GM18868 (cell line): ENCODE measurements around the gene ZNF69.
A peak's percentile ranks its signal among the peaks of the same experiment; 100 is the strongest.
"Not testable (repeated sequence)": the region's sequence is repeated elsewhere in the genome, so short reads cannot be mapped to it uniquely, and the experiment has no call there.

Experiments
- ATAC-seq: cut with Tn5 transposase; IDR thresholded peaks from one replicate; pipeline ENCODE4 v1.9.1; 2021; ENCODE audit warnings: mild to moderate bottlenecking, moderate library complexity; ENCODE audit not compliant: unreplicated experiment

Gene ZNF69

GRCh38 chr19:11890634-11891033, 3.1 kb downstream of the ZNF69 start:
- no peak for ATAC-seq

DNA sequence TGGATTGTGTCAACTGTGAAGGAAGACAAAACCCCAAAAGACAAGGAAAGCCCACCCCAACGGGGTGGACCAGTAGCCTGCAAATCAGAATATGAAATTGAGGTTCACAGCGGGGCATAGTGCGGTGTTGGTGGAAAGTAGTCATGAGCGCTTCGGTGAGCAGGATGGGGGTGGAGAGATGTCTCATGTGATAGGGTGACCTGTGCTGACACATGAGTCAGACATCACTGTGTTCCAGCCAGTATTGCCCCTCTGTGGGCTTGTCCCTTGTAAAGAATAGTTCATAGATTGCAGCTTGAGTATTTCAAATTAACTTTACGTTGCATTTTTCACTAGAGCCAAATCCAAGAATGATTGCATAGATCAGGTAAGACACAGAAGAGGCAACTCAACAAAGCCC, 7.3 kb downstream of the ZNF69 start:
- no peak for ATAC-seq

- no peak for ATAC-seq
These were observed 14.6 kb downstream of the ZNF69 start for GRCh38 chr19:11902228-11902627.

- ATAC-seq: no peak
These were observed 18.3 kb downstream of the ZNF69 start for GRCh38 chr19:11905928-11906327.

DNA sequence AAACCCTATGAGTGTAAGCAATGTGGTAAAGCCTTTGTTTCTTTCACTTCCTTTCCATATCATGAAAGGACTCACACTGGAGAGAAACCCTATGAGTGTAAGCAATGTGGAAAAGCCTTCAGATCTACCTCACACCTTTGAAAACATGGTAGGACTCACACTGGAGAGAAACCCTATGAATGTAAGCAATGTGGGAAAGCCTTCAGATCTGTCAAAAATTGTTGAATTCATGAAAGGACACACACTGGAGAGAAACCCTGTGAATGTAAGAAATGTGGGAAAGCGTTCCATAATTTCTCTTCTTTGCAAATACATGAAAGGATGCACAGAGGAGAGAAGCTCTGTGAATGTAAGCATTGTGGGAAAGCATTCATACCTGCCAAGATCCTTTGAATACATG, 24.4 kb downstream of the ZNF69 start:
- not testable (repeated sequence) for ATAC-seq

DNA sequence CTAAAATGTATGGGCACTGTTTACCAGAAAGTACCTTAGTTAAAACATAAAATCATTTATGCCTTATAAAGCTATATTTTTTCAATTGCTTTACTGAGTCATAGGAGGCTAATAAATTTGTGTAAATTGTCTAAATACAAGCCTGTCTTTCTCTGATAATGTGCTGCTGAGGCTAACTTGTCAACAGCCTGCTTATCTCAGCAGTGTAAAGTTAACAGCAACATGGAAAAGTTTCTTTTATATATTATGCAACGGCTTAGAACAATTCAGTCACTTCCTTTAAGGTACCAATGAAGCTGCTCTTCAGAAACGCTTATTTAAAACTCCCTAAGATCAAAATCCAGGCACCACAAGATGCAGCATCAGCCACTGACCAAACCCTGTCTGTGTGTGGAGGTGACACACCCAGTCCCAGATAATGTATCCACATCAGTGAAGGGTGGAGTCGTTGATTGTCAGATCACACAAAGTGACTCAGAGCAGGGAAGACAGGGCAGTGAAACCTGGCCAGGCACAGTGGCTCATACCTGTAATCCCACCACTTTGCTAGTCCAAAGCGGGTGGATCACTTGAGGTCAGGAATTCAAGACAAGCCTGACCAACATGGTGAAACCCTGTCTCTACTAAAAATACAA, 27.0 kb downstream of the ZNF69 start:
- ATAC-seq: not testable (repeated sequence)

GRCh38 chr19:11921852-11922495, 34.4 kb downstream of the ZNF69 start:
- ATAC-seq: no peak

- ATAC-seq: peak; percentile 90
These were observed 37.5 kb downstream of the ZNF69 start, which contains the start of gene ZNF700 for GRCh38 chr19:11924886-11925650. Gene ZNF700 (plus strand): TSS chr19:11925107. CDS start chr19:11925211, 104 bp downstream.

- ATAC-seq: not testable (repeated sequence)
These were observed 38.1 kb downstream of the ZNF69 start for GRCh38 chr19:11925651-11926187.

- ATAC-seq: no peak
These were observed 39.6 kb downstream of the ZNF69 start for GRCh38 chr19:11927227-11927626.

GRCh38 chr19:11931051-11931450, 43.5 kb downstream of the ZNF69 start:
- ATAC-seq: no peak

DNA sequence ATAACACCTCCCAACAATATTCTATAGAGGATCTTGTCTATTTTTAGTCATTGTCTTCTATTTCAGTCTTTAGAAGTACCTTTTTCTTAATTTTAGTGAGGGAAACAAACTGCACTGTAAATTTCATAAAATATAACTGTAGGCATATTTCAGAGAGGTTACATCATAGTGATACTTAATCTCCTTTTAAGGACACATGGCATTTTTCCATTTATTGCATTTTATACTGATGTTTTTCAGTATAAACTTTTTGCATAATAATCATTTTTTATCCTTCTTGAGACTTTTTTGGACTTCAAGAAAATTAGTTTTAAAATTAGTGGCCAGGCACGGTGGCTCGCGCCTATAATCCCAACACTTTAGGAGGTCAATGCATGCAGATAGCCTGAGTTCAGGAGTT, 43.9 kb downstream of the ZNF69 start:
- ATAC-seq: no peak

- not testable (repeated sequence) for ATAC-seq
These were observed 48.2 kb downstream of the ZNF69 start for GRCh38 chr19:11935829-11936228.

DNA sequence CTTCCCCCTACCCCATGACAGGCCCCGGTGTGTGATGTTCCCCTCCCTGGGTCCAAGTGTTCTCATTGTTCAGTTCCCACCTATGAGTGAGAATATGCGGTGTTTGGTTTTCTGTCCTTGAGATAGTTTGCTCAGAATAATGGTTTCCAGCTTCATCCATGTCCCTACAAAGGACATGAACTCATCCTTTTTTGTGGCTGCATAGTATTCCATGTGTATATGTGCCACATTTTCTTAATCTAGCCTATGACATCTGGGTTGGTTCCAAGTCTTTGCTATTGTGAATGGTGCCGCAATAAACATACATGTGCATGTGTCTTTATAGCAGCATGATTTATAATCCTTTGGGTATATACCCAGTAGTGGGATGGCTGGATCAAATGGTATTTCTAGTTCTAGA, 50.8 kb downstream of the ZNF69 start:
- ATAC-seq: not testable (repeated sequence)

DNA sequence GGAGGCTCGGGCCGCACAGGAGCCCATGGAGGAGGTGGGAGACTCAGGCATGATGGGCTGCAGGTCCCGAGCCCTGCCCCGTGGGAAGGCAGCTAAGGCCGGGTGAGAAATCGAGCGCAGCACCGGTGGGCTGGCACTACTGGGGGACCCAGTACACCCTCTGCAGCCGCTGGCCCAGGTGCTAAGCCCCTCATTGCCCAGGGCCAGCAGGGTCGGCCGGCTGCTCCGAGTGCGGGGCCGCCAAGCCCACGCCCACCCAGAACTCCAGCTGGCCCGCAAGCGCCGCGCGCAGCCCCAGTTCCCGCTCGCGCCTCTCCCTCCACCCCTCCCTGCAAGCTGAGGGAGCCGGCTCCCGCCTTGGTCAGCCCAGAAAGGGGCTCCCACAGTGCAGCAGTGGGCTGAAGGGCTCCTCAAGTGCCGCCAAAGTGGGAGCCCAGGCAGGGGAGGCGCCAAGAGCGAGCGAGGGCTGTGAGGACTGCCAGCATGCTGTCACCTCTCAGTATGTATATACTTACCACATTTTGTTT, 53.8 kb downstream of the ZNF69 start:
- not testable (repeated sequence) for ATAC-seq

GRCh38 chr19:11942008-11942842, 54.6 kb downstream of the ZNF69 start:
- ATAC-seq: no peak

- no peak for ATAC-seq
These were observed 55.2 kb downstream of the ZNF69 start for GRCh38 chr19:11942843-11943108.

DNA sequence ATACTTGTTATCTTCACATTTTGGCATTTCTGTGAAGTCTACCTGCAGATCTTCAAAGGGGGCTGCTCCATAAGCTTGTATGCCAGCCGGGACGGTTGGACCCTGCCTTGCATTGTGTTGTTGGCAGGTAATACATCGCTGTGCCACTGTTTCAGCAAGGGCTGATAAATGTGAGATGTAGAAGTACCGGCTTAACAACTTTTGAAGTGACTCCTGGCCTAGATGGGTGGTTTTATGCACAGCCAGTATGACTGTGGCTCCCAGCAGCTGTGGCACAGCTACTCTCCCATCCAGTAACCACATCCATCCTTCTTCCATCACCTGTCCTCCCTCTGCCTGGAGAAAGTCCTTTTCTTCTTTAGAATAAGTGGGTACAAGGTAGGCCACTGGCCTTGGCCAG, 57.1 kb downstream of the ZNF69 start:
- ATAC-seq: no peak

DNA sequence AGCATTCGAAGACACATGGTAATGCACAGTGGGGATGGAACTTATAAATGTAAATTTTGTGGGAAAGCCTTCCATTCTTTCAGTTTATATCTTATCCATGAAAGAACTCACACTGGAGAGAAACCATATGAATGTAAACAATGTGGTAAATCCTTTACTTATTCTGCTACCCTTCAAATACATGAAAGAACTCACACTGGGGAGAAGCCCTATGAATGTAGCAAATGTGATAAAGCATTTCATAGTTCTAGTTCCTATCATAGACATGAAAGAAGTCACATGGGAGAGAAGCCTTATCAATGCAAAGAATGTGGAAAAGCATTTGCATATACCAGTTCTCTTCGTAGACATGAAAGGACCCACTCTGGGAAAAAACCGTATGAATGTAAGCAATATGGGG, 61.1 kb downstream of the ZNF69 start:
- ATAC-seq: no peak

DNA sequence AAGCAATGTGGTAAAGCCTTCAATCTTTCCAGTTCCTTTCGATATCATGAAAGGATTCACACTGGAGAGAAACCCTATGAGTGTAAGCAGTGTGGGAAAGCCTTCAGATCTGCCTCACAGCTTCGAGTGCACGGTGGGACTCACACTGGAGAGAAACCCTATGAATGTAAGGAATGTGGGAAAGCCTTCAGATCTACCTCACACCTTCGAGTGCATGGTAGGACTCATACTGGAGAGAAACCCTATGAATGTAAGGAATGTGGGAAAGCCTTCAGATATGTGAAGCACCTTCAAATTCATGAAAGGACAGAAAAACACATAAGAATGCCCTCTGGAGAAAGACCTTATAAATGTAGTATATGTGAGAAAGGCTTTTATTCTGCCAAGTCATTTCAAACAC, 61.6 kb downstream of the ZNF69 start:
- no peak for ATAC-seq

DNA sequence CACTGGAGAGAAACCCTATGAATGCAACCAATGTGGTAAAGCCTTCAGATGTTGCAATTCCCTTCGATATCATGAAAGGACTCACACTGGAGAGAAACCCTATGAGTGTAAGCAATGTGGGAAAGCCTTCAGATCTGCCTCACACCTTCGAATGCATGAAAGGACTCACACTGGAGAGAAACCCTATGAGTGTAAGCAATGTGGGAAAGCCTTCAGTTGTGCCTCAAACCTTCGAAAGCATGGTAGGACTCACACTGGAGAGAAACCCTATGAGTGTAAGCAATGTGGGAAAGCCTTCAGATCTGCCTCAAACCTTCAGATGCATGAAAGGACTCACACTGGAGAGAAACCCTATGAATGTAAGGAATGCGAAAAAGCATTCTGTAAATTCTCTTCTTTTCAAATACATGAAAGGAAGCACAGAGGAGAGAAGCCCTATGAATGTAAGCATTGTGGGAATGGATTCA, 62.1 kb downstream of the ZNF69 start:
- not testable (repeated sequence) for ATAC-seq
